Tibial nerve (tissue), 4 donors: ENCODE results near the gene FDX2. TPM values are rescaled to one million over a fixed set of nuclear protein-coding genes. Genes with fewer than 3 reads are reported as not detected.
A peak's percentile ranks its signal among the peaks of the same experiment; 100 is the strongest.

Experiments used
- DNase-seq, 2 donors: peaks; one replicate each; pipeline ENCODE4 v3.0.0-alpha.2; 2019; ENCODE audit warnings: low spot score in 2 of 2
- H3K27ac ChIP-seq, 4 donors: fragments of 200-600 bp; sonication (generic) in 3 of 4; one replicate each; pipeline ENCODE4 v1.5.1; 2017 to 2019; ENCODE audit warnings: mild to moderate bottlenecking in 1 of 4
- H3K27me3 ChIP-seq, 2 donors: fragments of 200-600 bp; sonication (generic) in 1 of 2; one replicate each; pipeline versions ENCODE4 v1.5.1 to v1.6.0; 2017 to 2019
- H3K36me3 ChIP-seq, 3 donors: fragments of 200-600 bp; sonication (generic); one replicate each; pipeline ENCODE4 v1.5.1; 2018 to 2019
- H3K4me1 ChIP-seq, 4 donors: fragments of 200-600 bp; sonication (generic) in 3 of 4; one replicate each; pipeline ENCODE4 v1.5.1; 2017 to 2019
- H3K4me3 ChIP-seq, 4 donors: fragments of 200-600 bp; sonication (generic) in 3 of 4; one replicate each; pipeline ENCODE4 v1.5.1; 2017 to 2019; ENCODE audit warnings: mild to moderate bottlenecking in 1 of 4, moderate library complexity in 1 of 4
- H3K9me3 ChIP-seq, 4 donors: fragments of 200-600 bp; sonication (generic) in 3 of 4; one replicate each; pipeline ENCODE4 v1.5.1; 2017 to 2019
- EP300 ChIP-seq, 2 donors: sonication (generic); formaldehyde crosslinking; IDR thresholded peaks; one replicate each; pipeline ENCODE4 v1.6.1; 2017; ENCODE audit warnings: antibody characterized with exemption in 2 of 2, mild to moderate bottlenecking in 1 of 2
- POLR2A ChIP-seq, 2 donors: fragments of 450-650 bp; IDR thresholded peaks; one replicate each; pipeline ENCODE4 v1.6.1; 2017; ENCODE audit warnings: antibody characterized with exemption in 2 of 2, mild to moderate bottlenecking in 2 of 2, moderate library complexity in 2 of 2
- WGBS, 2 donors: methylation state at CpG; one replicate each; pipeline ENCODE4 v1.1.5; 2018; 5-methylcytosine and 5-hydroxymethylcytosine counted together
- total RNA-seq, 4 donors: library from RNA; depleted of rRNA; stranded (reverse); fragments of >200 nt; gene quantifications; one replicate each; pipeline ENCODE4 v1.1.0, GENCODE V29; 2016
- TF ChIP-seq, protein P1 (sequence below), 5 experiments: fragments of 200-600 bp in 3 of 5; fragments of 450-650 bp in 2 of 5; sonication (generic) in 3 of 5; IDR thresholded peaks; one replicate each; pipeline ENCODE4 v1.5.1; 2016 to 2019; ENCODE audit warnings: antibody characterized with exemption in 5 of 5, mild to moderate bottlenecking in 3 of 5, moderate library complexity in 2 of 5

Gene FDX2
- total RNA-seq, 4 donors from 2014 or later = 10.0 to 29.1 (median 18.2) TPM

DNA sequence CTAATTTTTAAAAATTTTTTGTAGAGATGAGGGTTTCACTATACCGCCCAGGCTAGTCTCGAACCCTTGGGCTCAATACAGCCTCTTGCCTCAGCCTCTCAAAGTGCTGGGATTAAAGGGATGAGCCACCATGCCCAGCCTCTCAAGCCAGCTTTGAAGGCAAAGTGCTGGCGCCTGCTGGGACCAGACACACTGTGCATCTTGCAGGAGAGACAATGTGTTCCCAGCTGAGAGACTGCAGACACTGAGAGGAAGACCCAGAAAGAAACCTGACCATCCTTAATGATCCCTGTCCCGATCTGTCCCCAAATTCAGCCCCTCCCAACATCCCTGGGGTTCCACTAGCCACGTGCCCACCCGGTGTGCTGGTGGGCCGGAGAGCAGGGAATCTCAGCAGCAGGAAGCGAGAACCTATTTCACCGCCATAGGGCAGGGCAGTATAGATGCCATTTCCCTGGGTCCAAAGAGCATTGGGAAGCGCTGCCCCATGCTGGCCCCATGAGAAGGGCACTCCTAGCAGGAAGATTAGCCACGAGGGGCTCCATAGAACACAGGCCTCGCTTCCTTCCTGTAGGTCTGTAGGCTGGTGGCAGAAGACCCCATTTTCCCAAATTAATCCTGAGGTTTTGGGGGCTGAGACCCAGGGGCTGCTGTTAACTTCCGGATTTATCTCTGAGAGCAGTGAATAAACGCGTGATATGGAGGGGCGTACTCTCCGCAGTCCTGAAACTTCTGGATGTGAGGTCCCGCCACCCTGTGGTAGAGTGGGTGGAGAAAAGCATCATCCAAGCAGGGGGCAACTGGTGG is 16.5 kb upstream of the FDX2 start:
- H3K4me3 ChIP-seq = peak overlapping the region; percentile 69 to 92 (median 91)
- H3K9me3 ChIP-seq = no peaks in the 10 kb centered on the region
- peaks cover 0 to 32% (median 13%) of the 10 kb centered on the region in 4 donors for H3K4me1 ChIP-seq
- H3K27me3 ChIP-seq = no peaks in the 10 kb centered on the region
- TF ChIP-seq EP300 (IDR thresholded peaks at IDR 0.05) = no peak
- TF ChIP-seq, protein P1, sequence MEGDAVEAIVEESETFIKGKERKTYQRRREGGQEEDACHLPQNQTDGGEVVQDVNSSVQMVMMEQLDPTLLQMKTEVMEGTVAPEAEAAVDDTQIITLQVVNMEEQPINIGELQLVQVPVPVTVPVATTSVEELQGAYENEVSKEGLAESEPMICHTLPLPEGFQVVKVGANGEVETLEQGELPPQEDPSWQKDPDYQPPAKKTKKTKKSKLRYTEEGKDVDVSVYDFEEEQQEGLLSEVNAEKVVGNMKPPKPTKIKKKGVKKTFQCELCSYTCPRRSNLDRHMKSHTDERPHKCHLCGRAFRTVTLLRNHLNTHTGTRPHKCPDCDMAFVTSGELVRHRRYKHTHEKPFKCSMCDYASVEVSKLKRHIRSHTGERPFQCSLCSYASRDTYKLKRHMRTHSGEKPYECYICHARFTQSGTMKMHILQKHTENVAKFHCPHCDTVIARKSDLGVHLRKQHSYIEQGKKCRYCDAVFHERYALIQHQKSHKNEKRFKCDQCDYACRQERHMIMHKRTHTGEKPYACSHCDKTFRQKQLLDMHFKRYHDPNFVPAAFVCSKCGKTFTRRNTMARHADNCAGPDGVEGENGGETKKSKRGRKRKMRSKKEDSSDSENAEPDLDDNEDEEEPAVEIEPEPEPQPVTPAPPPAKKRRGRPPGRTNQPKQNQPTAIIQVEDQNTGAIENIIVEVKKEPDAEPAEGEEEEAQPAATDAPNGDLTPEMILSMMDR (IDR thresholded peaks at IDR 0.05) = no peak
- no peak for TF ChIP-seq POLR2A (IDR thresholded peaks at IDR 0.05)
- peak overlapping the region; percentile 80 to 99 (median 94) for H3K27ac ChIP-seq
- H3K36me3 ChIP-seq = peaks cover 3 to 36% (median 12%) of the 10 kb centered on the region in 3 donors
- WGBS, 2 donors = 31% methylated on average over 17 to 18 of the region's 18 CpGs
- DNase-seq = no peak

DNA sequence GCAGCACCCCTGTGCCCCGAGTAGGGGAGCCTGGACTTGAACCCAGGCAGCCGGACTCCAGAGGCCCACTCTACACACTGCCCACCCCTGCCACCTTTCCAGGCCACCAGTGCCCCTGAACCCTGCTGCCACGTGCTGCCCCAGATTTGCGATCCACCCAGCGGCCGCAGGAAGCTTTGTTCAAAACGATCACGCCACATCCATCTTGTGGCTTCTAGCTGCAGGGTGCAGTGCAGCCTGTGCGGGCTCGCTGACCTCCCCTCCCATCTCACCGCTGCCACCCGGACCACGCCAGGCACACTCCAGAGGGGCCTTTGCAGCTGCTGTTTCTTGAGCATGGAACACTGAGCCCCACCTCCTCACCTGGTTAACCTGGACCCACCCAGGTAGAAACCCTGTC is 13.7 kb upstream of the FDX2 start:
- TF ChIP-seq, protein P1 (IDR thresholded peaks at IDR 0.05) = no peak
- TF ChIP-seq EP300 (IDR thresholded peaks at IDR 0.05) (no peak), POLR2A (IDR thresholded peaks at IDR 0.05) (no peak)
- H3K9me3 ChIP-seq = no peaks in the 10 kb centered on the region
- H3K27ac ChIP-seq = no peak overlapping the region
- DNase-seq = no peak
- H3K36me3 ChIP-seq = peaks cover 3 to 64% (median 28%) of the 10 kb centered on the region in 3 donors
- H3K27me3 ChIP-seq = no peaks in the 10 kb centered on the region
- WGBS, 2 donors = 92 to 97% methylated on average over 13 of the region's 13 CpGs
- H3K4me3 ChIP-seq = no peak overlapping the region
- H3K4me1 ChIP-seq = peaks cover 0 to 23% (median 13%) of the 10 kb centered on the region in 4 donors

DNA sequence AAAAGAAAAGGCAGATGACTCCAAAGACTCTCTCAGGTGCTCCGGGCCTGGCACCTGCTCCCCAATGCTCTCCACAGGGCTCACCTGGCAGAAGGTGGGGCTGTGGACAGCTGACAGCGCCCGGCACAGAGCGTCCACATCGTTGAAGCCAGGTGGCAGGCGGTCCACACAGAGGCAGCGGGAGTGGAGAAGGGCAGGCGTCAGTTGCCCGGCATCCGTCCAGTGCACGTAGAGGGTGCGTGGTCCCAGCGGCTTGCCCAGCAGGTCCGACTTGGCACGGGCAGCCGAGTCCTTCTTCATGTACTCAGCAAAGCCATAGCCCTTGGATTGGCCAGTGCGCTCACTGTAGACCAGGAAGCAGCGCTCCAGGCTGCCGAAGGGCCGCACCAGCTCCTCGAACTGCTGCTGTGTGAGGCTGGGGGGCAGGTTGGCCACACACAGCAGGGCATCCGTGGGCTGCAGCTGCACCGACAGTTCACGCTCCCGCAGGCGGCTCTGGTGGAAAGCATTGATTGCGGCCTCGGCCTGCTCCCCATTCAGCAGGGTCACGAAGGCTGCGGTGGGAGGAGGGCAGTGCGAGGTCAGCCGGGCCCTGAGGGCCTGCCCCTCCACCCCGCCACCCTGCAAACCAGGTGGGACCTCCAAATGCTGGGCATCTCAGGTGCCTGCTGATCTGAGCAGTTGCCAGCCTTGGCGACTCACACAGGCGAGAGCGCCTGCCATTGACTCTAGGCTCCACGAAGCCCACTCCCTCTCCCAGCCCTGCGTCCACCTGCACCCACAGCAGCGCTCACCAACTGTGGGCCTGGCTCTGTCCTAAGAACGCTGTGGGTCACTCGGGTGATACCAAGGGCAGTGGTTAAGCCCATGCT is 13.0 kb upstream of the FDX2 start:
- TF ChIP-seq, protein P1 (IDR thresholded peaks at IDR 0.05) = no peak
- no peak for TF ChIP-seq POLR2A (IDR thresholded peaks at IDR 0.05)
- no peak for TF ChIP-seq EP300 (IDR thresholded peaks at IDR 0.05)
- Histone ChIP-seq H3K4me3 (no peak overlapping the region), H3K36me3 (peaks cover 3 to 71% (median 28%) of the 10 kb centered on the region in 3 donors), H3K27ac (no peak overlapping the region), H3K4me1 (peaks cover 0 to 17% (median 10%) of the 10 kb centered on the region in 4 donors), H3K27me3 (no peaks in the 10 kb centered on the region), H3K9me3 (no peaks in the 10 kb centered on the region)
- WGBS, 2 donors = 91 to 93% methylated on average over 21 to 34 of the region's 41 CpGs
- no peak for DNase-seq

DNA sequence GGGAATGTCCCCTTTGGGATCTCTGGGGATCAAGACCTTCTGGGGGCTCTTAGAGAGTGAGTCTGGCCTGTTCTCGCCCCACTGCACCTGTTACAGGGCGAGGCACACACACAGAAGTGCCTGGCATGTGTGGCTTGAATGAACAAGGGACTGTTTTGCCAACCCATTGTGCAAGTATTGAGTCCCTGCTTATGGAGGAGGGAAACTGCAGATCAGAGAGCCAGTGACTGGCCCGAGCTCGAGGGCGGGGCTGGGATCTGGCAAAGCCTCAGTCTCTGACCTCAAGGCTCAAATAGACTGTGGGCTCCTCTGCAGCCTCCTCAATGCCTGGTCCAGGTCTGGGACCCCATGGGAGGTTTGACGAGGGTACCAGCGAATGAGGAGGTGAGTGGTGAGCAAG is 12.0 kb upstream of the FDX2 start:
- Histone ChIP-seq H3K4me3 (no peak overlapping the region), H3K36me3 (peaks cover 3 to 81% (median 34%) of the 10 kb centered on the region in 3 donors), H3K27me3 (no peaks in the 10 kb centered on the region), H3K9me3 (no peaks in the 10 kb centered on the region), H3K27ac (no peak overlapping the region), H3K4me1 (peaks cover 0 to 14% (median 10%) of the 10 kb centered on the region in 4 donors)
- TF ChIP-seq POLR2A (IDR thresholded peaks at IDR 0.05) = no peak
- TF ChIP-seq, protein P1 (IDR thresholded peaks at IDR 0.05) = no peak
- TF ChIP-seq EP300 (IDR thresholded peaks at IDR 0.05) = no peak
- no peak for DNase-seq
- WGBS, 2 donors = 88 to 94% methylated on average over 7 of the region's 7 CpGs
